NCI-H345 (cell line): Measurements from ENCODE around the gene IRAG1.
"Not testable (repeated sequence)": the region's sequence is repeated elsewhere in the genome, so short reads cannot be mapped to it uniquely, and the experiment has no call there.

ENCODE experiments used
- DNase-seq: peaks from one replicate; lab custom pipeline; 2025; lab: John Stamatoyannopoulos, UW

Gene IRAG1

DNA sequence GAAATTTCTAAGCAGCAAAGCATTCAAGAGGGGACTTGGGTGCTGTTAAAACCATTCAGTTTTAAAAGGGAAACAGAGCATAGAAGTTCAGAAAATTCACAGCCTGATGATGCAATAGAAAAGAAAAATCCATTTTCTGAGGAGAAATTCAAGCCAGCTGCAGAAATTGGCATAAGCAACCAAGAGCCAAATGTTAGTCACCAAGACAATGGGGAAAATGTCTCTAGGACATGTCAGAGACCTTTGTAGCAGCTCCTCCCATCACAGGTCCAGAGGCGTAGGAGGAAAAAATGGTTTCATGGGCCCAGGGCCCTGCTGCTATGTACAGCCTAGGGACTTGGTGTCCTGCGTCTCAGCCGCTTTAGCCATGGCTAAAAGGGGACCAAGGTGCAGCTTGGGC, 5.5 kb upstream of the IRAG1 start:
- DNase-seq = no peak

DNA sequence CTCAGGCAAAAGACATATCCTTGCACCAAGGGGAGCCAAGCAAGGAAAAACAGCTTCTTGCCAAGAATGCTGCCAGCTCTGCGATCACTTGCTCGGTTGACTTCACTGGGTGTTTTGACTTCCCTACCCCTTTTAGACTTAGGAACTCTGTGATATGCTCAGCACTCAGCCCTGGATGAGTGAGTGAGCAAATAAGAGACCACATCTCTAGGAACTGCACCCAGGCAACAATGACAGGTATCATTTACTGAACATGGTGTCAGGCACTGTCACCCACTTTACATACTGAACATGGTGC, 3.7 kb upstream of the IRAG1 start:
- no peak for DNase-seq

DNA sequence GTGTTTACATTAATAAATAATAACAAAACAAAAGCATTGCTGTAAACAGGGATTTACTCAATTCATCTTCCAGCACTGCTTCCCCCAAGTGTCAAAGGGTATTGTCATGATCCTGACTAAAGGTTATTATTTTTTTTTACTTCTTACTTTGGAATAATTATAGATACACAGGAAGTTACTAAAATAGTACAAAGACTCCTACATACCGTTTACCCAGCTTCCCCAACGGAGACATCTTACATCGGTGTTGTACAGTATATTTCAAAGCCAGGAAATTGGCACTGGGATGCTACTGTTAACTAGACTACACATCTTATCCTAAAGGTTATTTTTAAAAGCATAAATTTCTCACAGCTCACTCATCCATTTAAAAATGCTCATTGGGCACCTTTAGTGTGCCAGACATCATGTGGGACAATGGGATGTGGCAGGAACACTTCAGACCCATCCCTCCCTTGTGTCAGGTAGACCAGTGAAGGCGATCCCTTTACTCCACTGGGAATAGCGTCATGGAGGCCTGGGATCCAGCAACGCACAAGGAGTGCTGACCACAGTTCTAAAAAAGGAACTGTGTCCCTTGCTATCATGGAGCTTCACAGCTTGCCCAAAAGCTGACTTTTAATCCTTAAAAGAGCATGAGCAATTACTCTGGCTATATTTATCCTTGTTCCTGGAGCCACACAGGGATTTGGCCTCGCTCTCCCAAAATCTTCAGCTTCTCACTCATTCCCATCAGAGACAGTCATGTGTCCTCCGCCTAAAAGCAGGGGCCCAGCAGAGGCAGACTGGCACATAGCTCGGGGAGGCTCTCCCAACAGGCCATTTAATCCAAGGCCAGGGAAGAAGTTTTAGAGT, 3.1 kb upstream of the IRAG1 start:
- DNase-seq = no peak

DNA sequence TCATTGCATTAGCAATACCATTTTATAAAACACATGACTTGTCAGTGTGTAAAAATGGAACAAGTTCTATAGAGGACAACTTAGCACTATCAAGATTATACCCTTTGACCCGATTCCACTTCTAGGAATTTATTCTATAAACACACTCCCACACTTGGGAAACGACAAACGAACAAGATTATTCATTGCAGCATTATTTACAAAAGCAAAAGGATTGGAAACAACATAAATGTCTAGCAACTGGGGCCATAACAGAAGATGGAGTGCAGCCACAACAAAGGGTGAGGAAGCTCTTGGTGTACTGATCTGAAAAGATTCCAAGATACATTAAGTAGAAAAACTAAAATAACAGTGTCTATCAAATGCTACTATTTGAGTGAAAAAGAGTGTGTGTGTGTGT, 2.3 kb upstream of the IRAG1 start:
- no peak for DNase-seq

DNA sequence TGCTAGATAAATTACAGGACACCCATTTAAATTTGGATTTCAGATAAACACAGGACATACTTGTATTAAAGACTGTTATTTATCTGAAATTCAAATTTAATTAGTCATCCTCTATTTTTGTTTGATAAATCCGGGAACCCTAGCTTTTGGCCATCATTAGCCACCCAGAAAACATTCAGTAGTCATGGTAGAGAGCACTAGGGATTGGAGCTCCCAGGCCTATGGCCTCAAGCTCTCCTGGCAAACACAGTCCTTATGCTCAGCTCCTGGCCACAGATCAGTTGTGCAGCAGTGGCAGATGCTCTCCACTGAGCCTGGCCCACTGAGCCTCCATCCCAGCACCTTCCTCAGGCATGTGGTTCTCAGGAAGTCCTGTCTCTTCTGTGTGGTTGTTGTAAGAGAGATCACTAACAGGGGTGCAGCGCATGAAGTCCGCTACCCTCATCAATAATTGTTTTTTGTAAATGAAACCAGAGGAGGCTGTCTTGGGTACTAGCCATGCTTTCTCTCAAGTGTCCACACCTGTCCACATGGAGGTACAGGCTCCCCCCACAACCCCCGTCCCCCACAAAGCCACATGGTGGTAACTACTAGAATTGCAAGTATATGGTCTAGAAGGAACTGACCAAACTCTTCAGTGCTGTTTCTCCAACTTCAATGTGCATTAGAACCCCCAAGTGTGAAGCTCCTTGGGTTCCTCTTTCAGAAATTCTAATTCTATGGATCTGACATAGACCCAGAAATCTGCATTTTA, 1.1 kb upstream of the IRAG1 start:
- DNase-seq = no peak

DNA sequence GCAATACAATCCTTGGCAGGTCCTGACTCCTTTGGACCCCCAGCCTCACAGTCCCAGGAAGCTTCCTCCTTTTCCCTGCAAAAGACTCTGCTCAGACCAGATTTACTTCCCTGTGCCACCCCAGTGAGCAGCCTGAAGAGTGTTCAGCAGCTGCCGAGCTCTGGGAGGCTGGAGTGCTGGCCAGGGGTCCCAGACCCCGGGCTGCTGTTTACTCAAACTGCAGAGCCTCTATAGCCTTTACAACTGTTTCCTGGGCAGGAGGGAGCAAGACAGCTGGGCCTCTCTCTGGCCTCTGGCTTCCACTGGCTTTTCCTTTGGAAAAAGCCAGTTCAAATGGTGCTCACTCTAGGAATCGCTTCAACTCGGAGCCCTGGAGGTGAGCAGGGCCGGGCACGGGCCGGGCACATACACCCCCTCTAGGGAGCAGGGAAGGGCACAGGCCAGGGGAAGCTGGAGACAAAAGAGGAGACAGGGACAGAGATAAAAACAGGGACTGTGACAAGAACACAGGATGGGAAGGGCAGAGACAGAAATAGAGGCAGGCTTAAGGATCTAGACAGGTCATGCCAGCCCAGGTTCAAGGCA, 932 bp downstream of the IRAG1 start:
- DNase-seq = no peak

DNA sequence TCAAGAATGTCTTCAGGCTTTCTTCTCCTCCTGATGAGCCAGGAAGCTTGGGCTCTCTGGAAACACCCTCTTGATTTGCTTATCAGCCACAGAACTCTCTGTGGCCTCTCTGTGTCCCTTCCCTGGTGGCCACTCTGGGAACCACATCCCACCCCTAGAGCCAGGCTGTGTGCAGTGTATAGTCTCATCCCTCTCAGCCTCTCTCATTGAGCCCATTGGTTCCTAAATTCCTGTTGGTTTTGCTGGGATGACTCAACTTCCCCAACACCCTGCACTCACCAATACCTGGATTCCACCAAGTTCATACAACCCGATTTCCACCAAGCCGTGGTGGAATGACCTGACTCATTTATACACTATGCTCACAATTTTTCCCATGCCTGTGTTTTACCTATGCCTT, 5.2 kb downstream of the IRAG1 start:
- DNase-seq = no peak

DNA sequence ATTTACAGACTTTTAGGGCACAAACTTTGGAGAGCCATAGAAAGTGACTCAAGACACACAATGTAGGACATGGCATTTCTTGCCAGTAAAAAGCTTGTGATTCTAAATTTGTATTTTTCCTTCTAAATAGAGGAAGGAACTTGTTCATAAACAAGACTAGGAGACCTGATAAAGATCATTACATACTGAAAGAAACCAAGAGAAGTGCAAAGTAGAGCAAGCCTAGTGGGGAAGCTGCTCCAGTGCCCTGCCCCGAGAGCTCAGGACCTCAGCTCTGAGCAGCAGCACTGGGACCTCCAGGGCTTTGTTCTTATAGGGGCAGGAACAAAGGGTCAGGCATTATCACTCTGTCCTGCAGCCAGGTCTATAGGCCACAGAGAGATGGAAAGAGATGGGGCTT, 7.2 kb downstream of the IRAG1 start:
- DNase-seq = no peak

DNA sequence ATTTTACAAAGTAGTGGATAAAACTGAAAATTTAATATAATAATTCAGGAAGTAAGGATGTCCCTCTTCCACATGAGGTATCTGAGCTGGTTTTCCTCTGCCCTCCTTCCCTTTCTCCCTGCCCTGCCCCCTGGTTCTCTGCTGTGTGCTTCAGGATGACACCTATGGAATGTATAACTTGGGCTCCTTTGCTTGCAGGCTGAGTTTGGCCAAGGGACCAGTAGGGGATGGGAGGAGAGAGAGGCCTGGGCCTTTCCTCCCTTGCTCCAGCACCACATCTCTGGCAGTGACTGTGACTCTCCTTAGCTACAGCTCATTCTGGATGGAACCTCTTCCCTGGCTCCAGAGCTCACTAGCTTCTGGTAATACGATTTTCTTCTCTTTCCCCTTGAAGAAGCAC, 10.1 kb downstream of the IRAG1 start:
- no peak for DNase-seq

DNA sequence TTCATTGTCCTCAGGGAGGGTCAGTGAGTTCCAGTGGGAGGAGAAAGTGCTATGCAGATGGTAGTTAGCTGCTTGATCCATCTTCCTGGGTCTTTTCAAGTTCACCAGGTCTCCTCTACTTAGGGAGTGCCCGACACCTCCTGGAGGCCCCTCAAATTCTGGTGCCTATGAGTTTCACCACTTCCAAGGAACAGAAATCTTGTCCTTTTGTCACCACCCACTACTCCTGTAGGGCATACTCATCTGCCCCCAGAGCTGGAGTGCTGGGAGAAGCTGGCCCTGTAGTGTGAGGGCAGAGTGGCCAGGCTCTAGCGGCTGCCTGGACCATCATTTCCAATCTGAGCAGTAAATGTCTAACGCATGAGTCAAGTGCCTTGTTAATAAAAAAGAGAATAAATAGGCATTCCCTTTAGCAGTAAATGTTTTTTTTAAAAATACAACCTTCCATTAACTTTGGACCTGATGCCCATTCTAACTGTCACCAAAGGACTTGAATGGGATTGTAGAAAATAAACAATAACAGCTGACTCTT, 12.5 kb downstream of the IRAG1 start:
- DNase-seq = no peak

DNA sequence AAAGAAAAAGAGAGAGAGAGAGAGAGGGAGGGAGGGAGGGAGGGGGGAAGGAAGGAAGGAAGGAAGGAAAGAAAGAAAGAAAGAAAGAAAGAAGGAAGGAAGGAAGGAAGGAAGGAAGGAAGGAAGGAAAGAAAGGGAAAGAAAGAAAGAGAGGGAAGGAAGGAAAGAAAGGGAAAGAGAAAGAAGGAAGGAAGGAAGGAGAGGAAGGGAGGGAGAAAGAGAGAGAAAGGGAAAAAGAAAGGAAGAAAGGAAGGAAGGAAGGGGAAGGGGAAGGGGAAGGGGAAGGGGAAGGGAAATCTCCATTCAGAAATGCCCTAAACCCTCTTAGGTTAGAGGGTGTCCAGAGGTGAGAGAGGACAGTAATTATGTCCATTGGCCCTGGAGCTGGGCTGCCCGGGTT, 13.3 kb downstream of the IRAG1 start:
- DNase-seq = not testable (repeated sequence)

DNA sequence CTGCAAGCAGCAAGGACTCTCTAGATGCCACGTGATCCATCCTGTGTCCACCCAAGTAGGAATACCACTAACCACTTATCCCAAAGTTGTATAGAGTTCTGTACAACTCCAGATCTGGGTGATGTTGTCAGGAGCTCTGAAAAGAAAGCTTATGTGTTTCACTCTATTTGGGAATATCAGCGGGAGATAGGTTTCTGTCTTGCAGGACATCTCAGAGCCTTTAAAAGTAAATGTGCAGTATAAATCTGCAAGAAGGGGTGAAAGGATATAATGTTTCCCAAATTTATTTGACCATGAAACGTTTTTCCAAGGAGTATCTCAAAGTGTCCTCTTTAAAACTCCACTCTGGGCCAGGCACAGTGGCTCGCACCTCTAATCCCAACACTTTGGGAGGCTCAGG, 13.9 kb downstream of the IRAG1 start:
- DNase-seq = no peak

DNA sequence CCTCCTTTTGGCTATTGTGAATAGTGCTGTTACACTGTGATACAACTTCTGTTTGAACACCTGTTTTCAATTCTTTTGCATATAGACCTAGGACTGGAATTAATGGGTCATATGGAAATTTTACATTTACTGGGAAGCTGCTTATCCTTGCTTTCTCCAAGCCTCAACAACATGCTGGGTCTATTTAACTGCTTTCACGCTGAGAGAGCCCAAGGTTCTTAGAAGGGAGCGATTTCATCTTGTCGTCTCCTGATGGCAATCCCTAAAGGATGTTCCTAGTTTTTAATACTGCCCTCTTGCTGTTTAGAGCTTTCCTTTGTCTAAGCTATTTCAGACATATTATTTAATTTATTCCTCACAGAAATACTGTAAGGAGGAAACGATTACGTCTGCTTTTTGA, 15.5 kb downstream of the IRAG1 start:
- DNase-seq = no peak

DNA sequence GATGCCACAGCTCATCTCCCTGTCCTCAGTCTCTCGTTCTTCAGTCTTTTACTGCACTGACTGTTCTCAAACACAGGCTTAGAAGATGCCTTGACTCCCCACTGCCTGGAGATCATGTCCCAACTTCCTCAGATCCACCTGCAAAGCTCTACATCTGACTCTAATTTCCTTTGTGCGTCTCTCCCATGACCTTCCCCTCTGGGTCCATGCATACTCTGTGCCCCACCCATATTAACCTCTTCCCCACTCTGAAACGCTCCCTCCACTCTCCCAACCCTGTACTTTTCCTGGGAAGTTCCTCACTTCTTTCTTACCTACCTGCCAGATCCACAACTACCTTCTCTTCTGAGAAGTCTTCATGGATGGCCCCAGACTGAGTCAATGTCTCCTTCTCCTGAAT, 16.6 kb downstream of the IRAG1 start:
- DNase-seq = no peak

DNA sequence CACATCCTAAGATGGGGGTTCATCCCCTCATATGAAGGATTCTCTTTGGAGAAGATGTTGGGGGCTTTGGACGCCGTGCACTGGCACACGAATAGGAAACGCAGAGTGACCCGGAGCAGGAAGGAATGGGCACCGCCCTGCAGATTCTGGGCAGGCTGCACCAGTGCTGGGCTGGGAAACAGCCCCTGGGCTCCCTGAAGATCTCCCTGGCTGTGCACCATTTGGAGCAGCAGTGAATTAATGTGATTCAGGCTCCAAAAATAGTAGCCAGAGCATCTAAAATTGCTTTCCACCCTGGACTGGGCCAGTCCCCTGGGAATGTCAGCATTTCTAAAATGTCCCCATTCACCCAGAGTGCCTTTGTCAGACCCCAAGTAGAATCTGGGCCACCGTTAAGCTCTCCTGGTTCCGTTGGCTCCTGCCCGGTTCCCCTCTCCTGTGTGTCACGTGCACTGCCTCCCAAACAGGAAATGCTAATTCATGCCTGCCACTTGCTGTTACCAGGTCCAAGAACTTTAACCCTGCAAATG, 18.6 kb downstream of the IRAG1 start:
- DNase-seq = no peak

DNA sequence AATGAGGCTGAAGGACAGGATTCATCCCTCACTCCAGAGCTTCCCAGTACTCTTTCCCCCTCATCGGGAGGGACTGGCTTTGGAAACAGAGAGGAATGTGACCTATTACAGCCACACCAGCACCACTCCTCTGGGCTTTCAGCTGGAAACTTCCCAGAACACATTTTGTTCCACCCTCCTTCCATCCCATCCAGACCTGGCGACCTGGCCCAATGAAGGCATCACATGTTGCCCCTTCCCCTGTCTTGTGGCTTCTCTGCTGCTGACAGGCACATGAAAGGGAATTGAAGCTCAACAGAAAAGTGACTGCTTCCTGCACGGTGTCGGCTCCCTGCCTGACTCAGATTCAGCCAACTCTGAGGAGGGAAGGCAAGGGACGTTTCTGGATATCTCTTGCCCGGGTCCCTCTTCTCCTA, 19.1 kb downstream of the IRAG1 start:
- DNase-seq = no peak

DNA sequence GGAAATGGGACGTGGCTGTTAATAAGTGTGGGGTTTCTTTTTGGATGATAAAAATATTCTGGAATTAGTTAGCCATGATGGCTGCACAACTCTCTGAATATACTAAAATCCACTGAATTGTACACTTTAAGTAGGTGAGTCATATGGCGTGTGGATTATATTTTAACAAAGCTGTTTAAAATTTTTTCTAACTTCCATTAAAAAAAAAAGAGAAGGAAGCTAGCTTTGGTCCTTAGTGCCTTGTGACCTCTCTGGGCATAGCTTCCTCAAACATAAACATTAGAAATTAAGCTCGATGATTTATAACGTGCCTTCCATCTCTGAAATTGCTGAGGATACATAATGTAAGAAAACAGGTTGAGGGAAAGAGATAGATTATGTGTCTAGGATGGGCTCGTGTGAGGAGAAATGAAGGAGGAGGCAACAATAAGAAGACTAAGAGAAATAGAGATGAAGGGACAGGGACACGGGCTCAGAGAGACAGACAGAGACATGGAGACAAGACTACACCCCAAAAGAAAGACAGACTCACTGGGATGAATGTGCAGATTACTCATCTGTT, 20.0 kb downstream of the IRAG1 start:
- no peak for DNase-seq

DNA sequence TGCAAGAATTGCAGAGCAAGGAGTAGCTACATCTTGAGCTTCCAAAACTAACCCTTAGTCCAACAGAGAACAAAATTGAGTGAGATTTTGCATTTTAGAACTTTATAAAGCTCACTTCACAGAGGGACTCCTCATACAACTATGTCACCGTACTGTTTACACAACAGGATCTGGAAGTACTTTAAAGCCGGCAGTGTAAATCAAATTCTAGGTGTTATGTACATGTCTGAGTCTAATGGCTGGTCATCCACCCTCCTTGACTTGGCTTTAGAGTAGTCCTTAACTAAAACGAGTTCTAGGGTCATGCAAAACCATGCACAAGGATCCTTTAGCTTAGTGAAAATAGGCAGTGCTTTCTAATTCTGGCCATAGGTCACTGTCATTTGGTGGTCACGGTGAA, 23.5 kb downstream of the IRAG1 start:
- peak; percentile 37 for DNase-seq

DNA sequence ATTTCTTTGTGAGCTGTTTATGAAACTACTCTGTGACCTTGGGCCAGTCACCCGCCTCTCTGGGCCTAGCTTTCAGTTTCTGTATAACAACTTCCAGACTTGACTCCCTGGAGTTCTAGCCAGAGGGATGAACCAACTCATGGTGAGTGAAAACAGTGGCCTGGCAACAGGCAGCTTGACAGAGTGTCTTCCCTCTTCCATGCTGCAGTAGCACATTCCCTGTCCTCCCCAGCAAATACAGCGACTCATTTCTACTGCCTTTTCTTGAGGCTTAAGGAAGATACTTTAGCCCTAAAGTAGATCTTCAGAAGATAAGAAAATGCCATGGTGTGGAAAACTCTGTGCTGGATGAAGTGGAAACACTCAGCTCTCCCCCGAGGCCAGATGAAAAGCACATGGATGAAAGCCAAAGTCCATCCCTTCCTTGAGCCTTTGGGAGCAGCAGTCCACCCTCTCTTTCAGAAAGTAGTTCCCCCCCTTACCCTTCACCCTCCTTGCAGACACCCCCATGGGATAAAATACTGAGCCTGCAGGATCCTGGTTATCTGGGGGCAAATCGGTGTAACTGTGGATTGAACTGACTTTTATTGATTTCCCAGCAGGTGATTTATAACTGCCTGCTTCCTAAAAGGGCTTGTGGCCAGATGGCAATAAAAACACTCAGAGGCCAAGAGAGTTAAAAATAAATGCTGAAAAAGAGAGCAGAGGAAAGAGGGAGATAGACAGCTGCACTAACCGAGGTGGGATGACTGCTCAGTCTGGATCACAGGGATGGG, 24.1 kb downstream of the IRAG1 start:
- DNase-seq = peak; percentile 63

DNA sequence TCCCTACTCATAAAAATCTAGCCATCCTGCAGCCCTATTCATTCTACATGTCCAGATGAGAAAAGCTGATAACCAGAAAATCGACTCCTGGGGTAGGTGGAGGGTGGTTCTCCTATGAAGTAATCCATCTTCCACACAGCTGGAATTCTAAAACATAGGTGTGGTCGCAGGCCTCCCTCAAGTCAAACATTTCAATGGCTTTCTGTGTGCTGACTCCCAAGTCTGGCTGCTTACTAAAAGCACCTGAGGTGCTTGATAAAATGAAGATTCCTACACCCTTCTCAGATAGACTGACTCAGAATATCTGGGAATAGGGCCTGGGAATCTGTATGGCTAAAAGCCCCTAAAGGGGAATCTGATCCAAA, 26.1 kb downstream of the IRAG1 start:
- DNase-seq = no peak

DNA sequence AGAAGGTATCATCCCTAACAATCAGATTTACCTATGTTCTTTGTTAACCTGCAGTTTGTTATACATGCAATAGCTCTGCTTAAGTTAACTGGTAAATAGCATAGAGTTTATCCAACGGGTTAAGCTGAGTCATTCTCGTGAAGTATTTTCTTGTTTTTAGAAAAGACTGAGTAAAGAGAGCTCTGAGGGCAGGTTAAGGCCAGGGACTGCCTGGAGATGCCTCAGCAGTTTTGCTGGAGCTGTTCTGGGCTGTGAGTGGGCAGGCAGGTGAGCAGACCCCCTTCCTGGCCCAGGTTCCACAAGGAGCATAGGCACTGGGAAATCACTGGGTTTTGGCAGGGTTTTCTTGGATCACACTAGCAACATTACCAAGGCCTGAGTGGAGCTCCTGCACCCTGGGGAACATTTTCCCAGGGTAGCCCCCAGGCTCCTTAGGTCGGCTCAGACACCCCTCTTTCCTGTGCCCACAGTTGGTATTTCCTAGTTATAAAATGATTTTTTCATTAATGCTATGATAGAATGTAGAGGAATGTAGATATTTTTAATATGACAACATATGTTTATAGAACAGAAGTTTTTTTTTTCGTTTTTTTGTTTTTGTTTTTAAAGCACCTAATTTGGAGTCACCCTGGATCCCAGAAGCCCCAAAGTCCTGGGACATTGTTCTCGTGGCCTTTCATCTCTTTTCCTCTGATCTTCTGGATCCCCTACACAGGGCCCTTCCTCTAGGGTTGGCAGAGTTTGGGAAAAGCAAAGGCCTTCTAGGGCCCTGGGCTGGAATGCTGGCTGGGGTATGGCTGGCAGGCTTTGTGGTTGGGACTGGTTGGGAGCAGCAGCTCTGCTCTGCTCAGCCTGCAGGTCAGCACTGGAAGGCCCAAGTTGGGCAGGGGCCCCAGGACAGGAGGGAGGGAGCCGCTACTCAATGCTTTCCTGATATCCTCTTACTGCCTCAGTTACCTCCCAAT, 26.7 kb downstream of the IRAG1 start:
- DNase-seq = no peak
